ENCODE data around the gene FZD4.

DNA sequence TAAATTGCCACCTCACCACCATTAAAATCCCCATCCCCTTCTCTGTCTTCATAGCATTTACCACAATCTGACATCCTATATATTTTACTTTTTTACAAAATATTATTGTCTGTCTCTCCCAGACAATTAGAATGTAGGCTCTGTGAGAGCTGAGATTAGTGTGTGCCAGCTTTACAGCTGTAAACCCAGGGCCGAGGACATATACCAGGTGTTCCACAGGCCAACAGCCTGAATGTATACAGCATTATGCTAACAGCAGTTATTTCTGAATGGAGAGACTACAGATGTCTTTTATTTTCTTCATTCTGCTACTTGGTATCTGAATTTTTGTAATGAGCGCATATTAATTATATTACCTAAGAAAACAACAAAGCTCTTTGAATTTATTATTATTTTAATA is 36.7 kb downstream of the FZD4 start:
- no peak for TF ChIP-seq POLR2A (IDR thresholded peaks at IDR 0.05)
- TF ChIP-seq, protein P1, sequence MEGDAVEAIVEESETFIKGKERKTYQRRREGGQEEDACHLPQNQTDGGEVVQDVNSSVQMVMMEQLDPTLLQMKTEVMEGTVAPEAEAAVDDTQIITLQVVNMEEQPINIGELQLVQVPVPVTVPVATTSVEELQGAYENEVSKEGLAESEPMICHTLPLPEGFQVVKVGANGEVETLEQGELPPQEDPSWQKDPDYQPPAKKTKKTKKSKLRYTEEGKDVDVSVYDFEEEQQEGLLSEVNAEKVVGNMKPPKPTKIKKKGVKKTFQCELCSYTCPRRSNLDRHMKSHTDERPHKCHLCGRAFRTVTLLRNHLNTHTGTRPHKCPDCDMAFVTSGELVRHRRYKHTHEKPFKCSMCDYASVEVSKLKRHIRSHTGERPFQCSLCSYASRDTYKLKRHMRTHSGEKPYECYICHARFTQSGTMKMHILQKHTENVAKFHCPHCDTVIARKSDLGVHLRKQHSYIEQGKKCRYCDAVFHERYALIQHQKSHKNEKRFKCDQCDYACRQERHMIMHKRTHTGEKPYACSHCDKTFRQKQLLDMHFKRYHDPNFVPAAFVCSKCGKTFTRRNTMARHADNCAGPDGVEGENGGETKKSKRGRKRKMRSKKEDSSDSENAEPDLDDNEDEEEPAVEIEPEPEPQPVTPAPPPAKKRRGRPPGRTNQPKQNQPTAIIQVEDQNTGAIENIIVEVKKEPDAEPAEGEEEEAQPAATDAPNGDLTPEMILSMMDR (IDR thresholded peaks at IDR 0.05): no peak
